GM21737 (cell line): ENCODE data around the gene RFESD.

Source experiments
- ATAC-seq: cut with Tn5 transposase; IDR thresholded peaks from one replicate; pipeline ENCODE4 v1.9.1; 2021; ENCODE audit warnings: mild to moderate bottlenecking, moderate library complexity; ENCODE audit not compliant: unreplicated experiment

Gene RFESD

DNA sequence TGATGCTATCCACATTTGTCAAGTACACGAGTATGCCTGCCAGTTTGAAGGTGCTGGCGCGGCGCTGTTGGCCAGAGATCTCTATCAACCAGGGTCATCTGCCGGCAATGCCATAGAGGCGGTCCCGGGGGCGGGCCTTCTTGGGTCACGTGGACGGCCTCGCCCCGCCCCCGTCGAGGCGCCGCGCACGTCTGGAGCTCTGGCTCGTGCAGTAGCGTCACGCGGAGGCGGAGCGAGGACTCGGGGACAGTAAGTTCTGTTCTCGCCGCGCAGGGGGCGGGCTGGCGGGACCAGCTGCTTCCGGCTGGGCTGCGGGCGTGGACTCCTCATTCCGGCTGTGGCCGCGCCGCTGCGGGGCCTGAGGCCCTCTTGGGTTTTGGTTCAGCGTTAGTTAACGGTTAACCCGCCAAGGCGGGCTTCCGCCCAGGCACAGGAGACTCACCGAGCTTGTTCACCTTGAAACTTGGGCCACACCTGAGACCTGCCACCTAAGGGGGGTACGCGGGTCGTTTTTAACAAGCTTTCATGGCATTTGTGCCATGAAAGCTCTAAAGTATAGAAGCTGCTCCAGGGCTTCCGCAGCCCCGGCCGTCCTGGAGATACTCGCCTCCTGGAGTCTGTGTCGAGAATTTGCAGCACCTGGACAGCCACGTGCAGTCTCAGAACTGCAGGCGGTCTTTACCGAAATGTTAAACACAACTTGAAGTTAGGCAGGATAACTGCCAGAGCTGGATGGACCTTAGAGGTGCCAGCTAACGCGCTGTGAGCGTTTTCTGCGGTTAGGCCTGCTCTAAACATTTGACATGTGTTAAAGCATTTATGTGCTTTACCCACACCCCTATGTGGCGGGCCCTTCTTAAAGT, at the start of gene RFESD:
RFESD (plus strand) TSS at position 209 of the 863 bp plus-strand sequence. CDS start 5,495 bp downstream, outside the sequence.
- peak; percentile 97 for ATAC-seq

DNA sequence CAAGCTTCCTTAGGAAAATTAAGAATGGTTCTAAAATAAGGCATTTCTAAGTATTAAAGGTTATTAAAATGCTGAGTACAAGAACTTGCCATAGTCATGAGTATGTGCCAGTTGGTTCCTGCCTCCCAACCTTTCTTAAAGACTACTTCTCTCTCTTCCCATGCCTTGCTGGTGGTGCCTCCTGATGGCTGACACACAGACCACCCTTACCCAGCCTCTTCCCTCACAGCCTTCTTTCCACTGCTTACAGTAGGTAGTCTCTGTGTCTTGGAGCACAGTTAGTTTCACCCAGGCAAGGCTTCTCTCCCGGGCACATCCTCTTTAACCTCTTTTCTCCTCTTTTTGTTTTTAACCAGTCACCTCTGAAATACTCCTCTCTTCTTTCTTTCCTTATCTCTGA, 47.3 kb upstream of the RFESD start:
- no peak for ATAC-seq

DNA sequence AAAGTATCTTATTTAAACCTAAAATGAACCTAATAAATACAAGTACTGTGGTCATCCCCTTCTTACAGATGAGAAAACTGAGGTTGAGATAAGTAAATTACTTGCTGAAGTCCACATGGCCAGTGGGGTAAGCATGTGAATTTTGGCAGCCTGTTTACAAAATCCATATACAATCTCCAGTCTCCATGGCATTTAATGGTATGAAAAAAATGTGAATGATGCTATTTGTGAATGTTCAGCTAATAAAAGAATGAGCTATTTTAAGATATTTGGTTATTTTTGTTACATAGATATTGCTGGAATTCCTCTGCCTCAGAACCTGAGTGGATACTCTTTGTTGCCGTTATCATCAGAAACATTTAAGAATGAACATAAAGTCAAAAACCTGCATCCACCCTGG, 46.0 kb upstream of the RFESD start:
- no peak for ATAC-seq

DNA sequence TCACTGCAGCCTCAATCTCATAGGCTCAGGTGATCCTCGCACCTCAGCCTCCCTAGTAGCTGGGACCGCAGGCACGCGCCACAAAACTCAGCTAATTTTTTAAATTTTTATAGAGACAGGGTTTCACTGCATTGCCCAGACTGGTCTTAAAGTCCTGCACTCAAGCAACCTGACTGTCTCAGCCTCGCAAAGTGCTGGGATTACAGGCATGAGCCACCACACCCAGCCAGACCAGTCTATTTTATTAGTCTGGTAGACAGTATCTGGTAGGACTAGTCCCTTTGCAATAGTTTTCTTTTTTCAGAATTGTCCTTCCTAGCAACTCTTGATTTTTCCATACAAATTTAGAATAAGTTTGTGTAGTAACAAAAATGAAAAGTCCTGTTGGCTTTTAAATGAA, 40.8 kb upstream of the RFESD start:
- ATAC-seq: no peak

DNA sequence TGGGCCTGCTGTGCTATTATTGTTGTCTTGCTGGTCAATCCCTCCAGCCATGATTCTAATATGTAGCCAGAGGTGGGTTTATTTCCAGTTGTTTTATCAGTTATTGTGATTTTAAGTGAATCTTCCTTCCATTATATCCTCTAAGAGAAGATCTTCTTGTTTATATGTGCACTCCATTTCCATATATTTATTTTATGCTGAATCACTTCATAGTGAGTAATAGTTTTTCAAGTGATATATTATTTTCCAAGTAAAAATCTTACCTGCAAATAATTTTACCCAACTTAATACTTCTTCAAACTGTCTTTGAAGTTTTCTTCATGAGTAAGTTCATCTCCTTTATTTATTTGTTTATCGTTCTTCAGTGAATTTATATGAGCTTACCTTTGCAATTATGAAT, 40.2 kb upstream of the RFESD start:
- no peak for ATAC-seq

DNA sequence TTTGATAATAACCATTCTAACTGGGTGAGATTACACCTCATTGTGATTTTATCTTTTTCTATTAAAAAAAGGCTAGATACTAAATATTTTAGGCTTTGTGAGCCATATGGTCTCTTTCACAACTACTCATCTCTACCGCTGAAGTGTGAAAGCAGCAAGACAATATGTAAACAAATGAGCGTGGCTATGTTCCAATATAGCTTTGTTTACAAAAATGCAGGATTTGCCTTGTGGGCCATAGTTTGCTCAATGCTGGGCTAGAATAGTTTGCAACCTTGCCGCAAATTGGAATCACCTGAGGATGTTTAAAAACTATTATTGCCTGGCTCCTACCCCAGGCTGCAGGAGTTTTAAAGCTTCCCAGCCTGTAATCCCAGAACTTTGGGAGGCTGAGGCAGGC, 36.9 kb upstream of the RFESD start:
- no peak for ATAC-seq

DNA sequence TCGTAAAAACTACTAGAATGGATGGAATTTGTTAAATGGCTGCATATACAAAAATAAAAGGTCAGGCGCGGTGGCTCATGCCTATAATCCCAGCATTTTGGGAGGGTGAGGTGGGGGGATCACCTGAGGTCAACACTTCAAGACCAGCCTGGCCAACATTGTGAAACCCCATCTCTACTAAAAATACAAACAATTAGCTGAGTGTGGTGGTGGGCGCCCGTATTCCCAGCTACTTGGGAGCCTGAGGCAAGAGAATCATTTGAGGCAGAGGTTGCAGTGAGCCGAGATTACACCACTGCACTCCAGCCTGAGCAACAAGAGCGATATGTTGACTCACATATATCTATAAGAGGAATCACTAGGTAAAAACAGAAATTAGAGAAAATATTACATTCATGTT, 36.0 kb upstream of the RFESD start:
- no peak for ATAC-seq

DNA sequence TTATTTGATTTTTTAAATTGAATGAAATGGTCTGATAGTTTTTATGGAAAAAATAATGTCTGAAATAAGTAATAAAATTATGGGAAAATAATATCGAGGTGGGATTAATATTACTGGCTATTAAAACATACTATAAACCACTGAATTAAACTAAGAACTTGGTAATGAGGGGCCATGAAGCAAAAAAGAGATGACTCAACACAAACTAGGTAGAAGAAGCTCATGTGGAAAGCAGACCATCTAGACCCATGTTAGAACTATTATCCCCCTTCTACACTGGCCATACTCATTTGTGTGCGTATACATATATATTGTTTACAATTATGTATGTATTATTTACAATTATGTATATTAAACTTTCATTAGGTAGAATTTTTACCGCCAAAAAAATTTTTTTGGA, 35.2 kb upstream of the RFESD start:
- ATAC-seq: no peak

DNA sequence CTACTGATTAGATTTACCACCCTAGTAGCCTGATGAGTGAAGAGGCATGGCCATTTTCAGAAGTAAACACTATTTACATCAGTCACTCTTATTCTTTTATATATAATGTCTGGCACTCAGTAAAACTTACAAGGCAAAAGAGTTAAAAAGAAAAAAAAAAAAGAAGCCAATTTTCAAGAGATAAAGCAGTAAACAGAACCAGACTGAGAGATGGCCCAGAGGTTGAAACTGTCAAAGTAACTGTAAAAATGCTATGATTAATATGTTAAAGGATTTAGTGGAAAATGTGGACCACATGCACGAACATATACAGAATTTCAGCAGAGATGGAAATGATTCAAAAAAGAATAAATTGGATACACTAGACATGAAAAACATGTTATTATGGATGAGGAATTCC, 33.1 kb upstream of the RFESD start:
- no peak for ATAC-seq

DNA sequence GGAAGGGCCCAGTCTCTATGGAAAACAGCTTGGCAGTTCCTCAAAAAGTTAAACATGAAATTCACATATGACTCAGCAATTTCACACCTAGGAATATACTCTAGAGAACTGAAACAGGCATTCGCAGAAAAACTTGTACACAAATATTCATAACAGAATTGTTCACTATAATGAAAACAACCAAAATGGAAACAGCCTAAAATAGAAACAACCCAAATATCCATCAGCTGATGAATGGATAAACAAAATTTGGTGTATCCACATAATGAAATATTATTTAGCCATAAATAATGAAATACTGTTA, 31.5 kb upstream of the RFESD start:
- ATAC-seq: no peak

DNA sequence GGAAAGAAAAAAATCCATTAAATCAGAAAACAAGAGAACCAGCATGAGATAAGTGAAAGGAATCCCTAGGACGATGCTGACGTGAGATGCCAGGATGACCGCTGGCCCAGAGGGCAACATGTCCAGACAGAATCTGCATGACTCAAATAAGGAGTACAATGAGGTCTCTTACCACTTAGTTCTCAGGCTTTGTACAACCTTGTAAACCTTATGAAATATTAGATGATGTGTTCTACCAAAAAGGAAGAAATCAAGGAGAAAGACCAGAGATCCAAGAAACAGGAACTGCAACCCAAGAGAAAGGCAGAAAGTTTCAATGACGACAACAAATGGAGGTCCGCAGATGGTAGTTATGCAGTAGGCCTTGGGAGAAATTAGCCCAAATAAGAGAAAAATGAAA, 29.5 kb upstream of the RFESD start:
- no peak for ATAC-seq

DNA sequence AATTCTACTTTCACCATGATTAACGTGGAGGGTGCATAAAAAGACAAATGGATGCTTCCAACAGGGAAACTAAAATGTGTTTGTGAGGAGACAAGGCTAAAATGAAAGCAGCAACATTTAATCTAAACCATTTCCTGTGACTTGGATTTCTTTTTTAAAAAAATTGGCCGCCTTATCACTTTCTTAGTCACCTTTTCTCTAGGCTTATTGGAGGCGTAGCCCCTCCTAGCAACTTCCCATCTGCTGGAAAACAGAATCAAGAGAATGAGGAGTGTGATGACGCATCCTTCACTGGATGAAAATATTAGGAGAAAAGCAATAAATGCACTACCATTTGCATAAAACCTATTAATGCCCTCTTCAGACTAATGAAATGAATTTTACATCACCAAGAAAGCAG, 27.5 kb upstream of the RFESD start:
- ATAC-seq: no peak

DNA sequence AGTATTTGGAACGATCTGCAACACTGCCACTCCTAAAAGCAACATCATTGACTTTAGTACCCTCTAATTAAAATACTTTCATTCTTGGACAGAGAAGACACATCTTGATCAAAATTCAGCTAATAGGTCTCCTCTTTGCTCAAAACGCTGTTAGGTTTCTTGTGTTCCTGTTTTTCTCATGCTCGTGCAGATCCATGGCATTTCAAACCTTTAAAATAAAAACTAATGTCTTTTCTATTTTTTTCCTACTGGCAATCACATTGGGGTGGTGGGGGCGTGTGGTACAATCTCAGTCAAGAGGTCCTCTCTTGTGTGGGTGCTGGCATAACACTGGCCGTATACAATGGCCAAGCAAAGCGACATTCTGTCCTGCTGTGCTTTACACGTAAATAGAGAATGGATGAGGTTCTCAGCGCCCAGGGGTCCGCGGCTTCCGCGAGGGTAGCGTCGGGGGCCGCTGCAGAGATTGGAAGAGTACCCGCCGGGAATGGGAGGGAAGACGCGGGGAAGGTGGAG, 27.0 kb upstream of the RFESD start:
- no peak for ATAC-seq

DNA sequence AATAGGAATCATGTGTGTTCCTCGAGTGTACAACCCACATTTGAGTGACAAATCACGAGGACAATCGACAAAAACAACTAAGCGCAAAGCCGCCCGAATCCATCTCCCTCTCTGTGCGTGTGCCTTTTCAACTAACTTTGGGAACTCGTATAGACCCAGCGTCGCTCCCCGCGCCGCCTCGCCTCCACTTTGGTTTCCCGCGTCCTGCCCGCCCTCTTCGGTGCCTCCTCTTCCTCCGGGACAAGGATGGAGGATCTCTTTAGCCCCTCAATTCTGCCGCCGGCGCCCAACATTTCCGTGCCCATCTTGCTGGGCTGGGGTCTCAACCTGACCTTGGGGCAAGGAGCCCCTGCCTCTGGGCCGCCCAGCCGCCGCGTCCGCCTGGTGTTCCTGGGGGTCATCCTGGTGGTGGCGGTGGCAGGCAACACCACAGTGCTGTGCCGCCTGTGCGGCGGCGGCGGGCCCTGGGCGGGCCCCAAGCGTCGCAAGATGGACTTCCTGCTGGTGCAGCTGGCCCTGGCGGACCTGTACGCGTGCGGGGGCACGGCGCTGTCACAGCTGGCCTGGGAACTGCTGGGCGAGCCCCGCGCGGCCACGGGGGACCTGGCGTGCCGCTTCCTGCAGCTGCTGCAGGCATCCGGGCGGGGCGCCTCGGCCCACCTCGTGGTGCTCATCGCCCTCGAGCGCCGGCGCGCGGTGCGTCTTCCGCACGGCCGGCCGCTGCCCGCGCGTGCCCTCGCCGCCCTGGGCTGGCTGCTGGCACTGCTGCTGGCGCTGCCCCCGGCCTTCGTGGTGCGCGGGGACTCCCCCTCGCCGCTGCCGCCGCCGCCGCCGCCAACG, 26.3 kb upstream of the RFESD start, which contains the start of gene GPR150:
GPR150 (plus strand) TSS at position 58 of the 840 bp plus-strand sequence; CDS start at position 247, 189 bp downstream.
- peak; percentile 77 for ATAC-seq

DNA sequence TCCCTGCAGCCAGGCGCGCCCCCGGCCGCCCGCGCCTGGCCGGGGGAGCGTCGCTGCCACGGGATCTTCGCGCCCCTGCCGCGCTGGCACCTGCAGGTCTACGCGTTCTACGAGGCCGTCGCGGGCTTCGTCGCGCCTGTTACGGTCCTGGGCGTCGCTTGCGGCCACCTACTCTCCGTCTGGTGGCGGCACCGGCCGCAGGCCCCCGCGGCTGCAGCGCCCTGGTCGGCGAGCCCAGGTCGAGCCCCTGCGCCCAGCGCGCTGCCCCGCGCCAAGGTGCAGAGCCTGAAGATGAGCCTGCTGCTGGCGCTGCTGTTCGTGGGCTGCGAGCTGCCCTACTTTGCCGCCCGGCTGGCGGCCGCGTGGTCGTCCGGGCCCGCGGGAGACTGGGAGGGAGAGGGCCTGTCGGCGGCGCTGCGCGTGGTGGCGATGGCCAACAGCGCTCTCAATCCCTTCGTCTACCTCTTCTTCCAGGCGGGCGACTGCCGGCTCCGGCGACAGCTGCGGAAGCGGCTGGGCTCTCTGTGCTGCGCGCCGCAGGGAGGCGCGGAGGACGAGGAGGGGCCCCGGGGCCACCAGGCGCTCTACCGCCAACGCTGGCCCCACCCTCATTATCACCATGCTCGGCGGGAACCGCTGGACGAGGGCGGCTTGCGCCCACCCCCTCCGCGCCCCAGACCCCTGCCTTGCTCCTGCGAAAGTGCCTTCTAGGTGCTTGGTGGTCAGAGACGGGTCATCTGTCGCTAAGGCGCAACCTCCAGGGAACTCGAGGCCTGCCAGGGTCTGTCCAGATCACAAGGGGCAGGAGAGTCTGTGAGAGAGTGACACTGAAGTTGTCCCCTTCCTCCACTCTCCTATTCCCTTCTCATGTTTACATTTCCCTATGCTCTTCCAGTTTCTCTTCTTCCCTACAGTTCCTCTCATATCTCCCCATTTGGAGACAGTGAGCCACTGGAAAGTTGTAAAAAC, 25.4 kb upstream of the RFESD start:
- ATAC-seq: peak; percentile 43

DNA sequence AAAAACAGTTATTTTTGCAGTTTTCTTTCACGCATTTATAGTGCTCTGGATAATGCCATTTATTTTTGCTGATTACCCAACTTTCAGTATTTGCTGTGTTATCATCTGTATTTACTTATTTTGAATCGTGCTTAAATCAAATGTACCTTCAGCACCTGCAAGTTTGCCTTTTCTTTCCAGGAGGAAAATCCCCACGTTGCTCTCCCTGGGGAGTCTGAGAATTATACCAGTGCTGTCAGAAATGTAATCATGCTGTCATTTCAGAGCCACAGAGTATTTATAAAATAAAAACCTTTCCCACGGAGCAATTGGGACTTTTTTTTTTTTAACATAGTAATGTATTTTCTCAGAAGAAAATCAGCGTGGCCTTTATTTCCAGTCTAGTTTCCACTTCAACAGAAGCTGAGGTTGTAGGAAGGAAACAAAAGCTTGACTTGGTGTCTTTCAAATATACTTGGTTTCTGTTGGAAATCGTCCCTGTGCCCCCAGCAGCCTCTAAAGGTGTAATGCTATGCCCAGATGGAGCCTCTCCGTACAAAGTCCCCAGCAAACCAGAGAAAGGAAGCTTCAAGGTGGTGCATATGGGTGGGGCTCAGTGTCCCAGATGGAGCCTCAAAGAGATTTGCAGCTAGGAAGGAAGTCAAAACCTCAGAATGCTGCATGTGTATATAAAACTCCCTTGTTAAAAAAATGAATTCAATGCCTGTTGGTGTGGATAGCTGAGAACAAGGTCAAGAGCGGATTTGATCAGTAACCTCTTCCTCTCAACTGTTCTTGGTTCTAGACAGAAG, 24.5 kb upstream of the RFESD start:
- ATAC-seq: no peak

DNA sequence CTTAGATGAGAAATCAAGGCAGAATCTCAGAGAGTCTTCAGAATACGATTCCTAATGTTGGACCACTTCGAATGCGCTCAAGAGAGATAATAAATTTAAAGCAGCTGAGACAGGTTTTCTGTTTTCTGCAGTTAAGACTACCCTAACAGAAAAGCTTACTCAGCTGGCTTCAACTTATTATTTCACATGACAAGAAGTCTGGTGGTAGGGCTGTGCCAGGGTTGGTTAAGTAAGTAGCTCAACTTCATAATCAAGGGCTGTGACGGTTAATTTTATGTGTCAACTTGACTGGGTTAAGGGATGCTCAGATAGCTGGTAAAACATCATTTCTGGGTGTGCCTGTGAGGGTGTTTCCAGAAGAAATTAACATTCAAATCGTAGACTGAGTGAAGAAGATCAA, 22.9 kb upstream of the RFESD start:
- no peak for ATAC-seq

DNA sequence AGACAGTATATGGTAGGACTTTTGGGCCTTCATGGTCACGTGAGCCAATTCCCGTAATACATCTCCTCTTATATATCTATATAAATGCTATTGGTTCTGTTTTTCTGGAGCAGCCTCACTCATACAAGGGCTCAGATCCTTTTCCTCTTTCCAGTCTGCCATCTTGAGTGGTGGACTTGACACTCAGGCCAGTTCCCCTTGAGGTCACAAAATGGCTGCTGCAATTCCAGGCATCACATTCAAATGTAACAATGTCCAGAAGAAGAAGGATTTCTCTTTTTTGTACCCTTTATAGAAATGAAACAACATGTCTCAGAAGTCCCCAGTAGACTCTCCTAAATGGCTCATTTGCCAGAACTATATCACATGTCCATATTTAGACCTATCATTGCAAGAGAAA, 22.2 kb upstream of the RFESD start:
- no peak for ATAC-seq

DNA sequence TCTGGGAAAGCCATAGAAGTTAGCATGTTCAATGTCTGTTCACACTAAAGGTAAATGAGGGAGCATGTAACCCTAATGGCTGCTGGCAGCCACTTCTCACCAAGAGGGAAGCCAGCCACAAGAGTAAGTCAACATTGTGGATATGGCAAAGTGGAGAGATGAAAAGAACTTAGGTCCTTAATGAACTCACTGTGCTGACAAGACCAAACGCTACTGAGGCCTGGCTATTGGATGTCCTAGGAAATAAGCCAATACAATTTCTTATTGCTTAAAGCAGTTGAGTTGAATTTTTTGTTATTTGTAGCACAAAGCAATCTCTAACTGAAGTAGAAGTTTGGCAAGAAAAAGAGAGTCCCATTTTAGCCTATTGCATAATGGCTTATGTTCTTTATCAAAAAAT, 19.9 kb upstream of the RFESD start:
- no peak for ATAC-seq
